HG02610 (cell line): Measurements from ENCODE around the gene FAM217A.
A peak's percentile ranks its signal among the peaks of the same experiment; 100 is the strongest.

ENCODE experiments used
- ATAC-seq: cut with Tn5 transposase; IDR thresholded peaks from one replicate; pipeline ENCODE4 v1.9.1; 2021; ENCODE audit warnings: mild to moderate bottlenecking, moderate library complexity; ENCODE audit not compliant: unreplicated experiment

FAM217A gene

DNA sequence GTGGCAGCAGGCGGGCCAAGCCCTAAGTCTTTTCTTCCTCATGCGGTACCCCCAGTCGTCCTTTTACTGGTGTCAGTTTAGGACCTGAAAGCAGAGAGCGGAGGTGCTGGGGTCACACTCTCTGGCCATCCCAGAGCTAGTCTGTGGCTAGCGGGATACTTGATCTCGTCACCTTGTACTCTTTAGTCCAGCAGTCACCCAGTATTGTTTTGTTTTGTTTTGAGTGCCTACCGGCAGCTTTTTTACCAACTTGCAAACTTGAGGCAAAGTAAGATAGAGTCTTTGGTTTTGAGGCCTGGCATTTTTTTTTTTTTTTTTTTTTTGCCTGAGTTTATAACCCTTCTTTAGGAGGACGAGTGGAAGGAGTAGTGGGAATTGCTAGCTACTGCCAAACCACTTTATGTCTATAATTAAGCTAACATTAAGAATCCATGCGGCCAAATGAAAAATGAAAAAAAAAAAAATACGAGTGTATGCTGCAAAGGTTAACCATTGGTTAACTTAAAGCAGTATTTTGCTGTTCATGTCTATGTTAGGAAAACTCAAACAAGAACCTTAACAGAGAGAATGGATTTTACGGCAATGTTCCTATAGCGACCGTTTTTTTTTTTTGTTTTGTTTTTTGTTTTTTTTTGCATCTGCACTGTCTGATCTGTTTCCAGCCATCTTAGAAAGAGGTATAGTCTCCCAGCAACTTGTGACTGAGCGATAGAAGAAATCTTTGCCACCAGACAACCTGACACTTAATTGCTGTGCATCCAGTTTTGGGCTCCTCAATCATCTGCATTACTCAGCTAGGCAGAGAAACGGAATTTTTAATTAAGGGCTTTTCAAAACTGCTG is 56.9 kb downstream of the FAM217A start:
- ATAC-seq, result peak; percentile 1

DNA sequence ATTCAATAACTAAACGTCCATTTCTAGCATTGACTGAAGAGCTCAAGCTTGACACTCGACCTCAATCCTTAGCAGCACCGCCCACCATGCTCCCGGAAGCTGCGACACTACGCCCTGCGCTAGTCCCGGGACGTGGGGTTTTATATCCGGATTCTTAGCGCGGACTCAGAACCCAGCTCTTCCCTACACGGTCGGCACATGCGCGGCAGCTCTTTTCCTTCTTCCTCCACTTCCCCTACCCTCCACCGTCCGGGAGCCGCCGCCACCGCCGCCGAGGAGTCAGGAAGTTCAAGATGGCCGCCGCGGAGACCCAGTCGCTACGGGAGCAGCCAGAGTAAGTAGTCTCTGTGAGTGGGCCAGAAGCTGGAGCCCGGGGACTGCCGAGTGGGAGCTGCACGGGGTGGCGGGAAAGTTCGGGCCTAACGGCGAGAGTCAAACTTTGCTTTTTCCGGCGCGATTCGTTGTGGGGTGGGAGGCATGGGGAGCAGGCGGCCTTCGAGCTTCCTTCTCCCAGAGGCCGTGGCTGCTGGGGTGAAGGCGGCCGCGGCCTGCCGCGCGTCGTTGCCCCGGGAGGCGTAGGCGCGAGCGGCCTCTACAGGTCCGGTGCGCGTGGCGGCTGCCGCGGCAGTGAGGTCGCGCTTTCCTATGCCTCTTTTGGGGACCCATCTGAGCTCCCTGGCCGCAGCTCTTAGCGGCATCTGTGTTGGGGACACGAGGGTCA is 57.6 kb downstream of the FAM217A start:
- ATAC-seq, result peak; percentile 74

DNA sequence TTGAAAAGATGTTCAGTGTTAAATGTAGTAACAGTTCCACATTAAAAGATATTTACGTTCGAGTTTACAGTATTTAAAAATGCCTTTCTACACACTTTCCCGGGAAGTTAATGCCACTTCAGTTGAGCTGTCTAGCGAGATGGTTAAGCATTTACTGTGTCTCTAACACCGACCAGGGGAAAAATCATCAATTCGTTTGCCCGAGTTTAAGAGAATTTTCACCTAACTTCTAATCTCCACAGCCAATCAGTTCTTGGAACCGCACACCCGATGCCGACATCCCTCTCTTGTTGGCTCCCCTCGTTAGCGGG is 58.2 kb downstream of the FAM217A start:
- ATAC-seq, result no peak

DNA sequence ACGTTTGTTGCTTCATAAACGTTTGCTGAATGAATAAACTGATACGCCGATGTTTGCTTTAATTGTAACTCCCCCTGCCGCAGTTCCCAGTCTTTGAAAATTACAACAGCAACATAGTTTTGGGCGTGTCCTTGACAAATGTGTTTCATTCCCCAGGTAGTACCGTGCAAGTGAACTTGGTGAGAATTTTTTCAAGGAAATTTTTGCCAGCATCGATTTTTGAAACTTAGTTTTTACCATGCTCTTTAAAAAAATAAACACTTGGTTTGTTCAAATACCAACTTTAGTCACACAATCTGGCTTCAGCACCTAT is 60.1 kb downstream of the FAM217A start:
- no peak for ATAC-seq
